Psoas muscle (tissue), 8 donors: ENCODE results near the gene EPB41L5. TPM values are rescaled to one million over a fixed set of nuclear protein-coding genes. Genes with fewer than 3 reads are reported as not detected.
"Not testable (repeated sequence)": the region's sequence is repeated elsewhere in the genome, so short reads cannot be mapped to it uniquely, and the experiment has no call there.

Experiments
- ATAC-seq, 4 donors: fragments of 200-7000 bp; cut with Tn5 transposase; one replicate each; pipeline ENCODE4 v1.9.1; 2020; ENCODE audit warnings: moderate library complexity in 3 of 4, mild to moderate bottlenecking in 2 of 4
- DNase-seq, 2 donors: peaks; one replicate each; pipeline ENCODE4 v3.0.0-alpha.2; 2020
- H3K27ac ChIP-seq: fragments of 200-600 bp; one replicate; pipeline ENCODE4 v1.8.0; 2022
- H3K27me3 ChIP-seq, 3 donors: fragments of 200-600 bp in 1 of 3; one replicate each; pipeline versions ENCODE4 v1.6.1 to v1.8.0; 2013 to 2022; ENCODE audit warnings: low read length in 2 of 3, mild to moderate bottlenecking in 2 of 3, moderate library complexity in 1 of 3; ENCODE audit not compliant: insufficient read depth in 3 of 3
- H3K36me3 ChIP-seq, 2 donors: fragments of 200-600 bp in 1 of 2; one replicate each; pipeline versions ENCODE4 v1.6.1 to v1.8.0; 2013 to 2022; ENCODE audit warnings: low read depth in 1 of 2, mild to moderate bottlenecking in 1 of 2, moderate library complexity in 1 of 2; ENCODE audit not compliant: insufficient read depth in 1 of 2
- H3K4me1 ChIP-seq: fragments of 200-600 bp; one replicate; pipeline ENCODE4 v1.8.0; 2022
- H3K4me3 ChIP-seq: fragments of 200-600 bp; one replicate; pipeline ENCODE4 v1.8.0; 2022; ENCODE audit warnings: mild to moderate bottlenecking
- H3K9me3 ChIP-seq: fragments of 200-600 bp; one replicate; pipeline ENCODE4 v1.8.0; 2022
- WGBS, 3 donors: extraction: QIAGEN DNeasy Blood & Tissue Kit; methylation state at CpG; one replicate each; pipeline versions ENCODE4 v1.1.6 to v1.1.7; 2013; 5-methylcytosine and 5-hydroxymethylcytosine counted together
- intact Hi-C, 2 donors: fragments of 100-400 bp; cut with DNase I; formaldehyde crosslinking; loops; one replicate each; pipeline versions ENCODE4 v1.11.0 to v1.14.2; 2022
- polyA plus RNA-seq, 3 donors: library from polyadenylated mRNA; stranded (reverse); fragments of 200-250 nt; gene quantifications; one replicate each; pipeline ENCODE4 v1.2.3, GENCODE V29; 2013
- total RNA-seq, 4 donors: library from RNA; stranded (reverse); fragmentation: NEBNext Ultra II Directional in 2 of 4; extraction: Animal tissue kit (Norgen Biotek cat#: 25700) in 2 of 4; gene quantifications; one replicate each; pipeline versions ENCODE4 v1.2.1 to v1.2.4, GENCODE V29; 2021 to 2023
- TF ChIP-seq, protein P1 (sequence below): fragments of 200-600 bp; IDR thresholded peaks from one replicate; pipeline ENCODE4 v1.8.0; 2022; ENCODE audit warnings: antibody characterized with exemption
- donor health status: healthy with polysubstance abuse.
- donor health status: DM: no; HTN: no; CAD: no; lungs with moderate emphysema.
- donor health status: Bipolar disorder and iron deficiency.
- donor health status: healthy.
- donor health status: DM: yes; HTN: yes; CAD: no.
- donor health status: DM: no; HTN: no; CAD: no.
- donor health status: DM: no; HTN: no; CAD: no.
- donor health status: DM: yes; HTN: yes; CAD: no.

The EPB41L5 gene
- total and polyA plus RNA-seq, 7 donors = 4.2 to 16.0 (median 12.5) TPM

DNA sequence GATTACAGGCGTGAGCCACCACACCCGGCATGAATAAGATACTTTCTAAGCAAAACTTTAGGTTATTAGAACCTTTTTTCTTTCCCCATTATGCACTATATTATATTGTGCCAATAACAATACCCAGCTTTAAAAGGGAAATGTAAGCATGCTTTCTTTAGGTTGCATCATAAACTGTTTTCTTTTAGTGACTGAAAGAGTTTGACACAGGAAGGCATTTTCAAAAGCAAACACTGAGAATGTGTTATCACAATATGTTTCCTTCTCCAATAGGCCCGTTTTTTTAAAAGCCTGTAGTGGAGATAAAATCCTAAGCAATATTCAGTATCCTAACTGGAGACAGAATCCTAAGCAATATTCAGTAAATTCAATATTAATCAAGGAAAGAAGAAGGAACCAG lies 16.7 kb upstream of the EPB41L5 start:
- Histone ChIP-seq H3K27ac (no peak overlapping the region), H3K9me3 (no peaks in the 10 kb centered on the region), H3K36me3 (no peaks in the 10 kb centered on the region), H3K27me3 (no peaks in the 10 kb centered on the region), H3K4me1 (no peaks in the 10 kb centered on the region), H3K4me3 (no peak overlapping the region)
- TF ChIP-seq, protein P1, sequence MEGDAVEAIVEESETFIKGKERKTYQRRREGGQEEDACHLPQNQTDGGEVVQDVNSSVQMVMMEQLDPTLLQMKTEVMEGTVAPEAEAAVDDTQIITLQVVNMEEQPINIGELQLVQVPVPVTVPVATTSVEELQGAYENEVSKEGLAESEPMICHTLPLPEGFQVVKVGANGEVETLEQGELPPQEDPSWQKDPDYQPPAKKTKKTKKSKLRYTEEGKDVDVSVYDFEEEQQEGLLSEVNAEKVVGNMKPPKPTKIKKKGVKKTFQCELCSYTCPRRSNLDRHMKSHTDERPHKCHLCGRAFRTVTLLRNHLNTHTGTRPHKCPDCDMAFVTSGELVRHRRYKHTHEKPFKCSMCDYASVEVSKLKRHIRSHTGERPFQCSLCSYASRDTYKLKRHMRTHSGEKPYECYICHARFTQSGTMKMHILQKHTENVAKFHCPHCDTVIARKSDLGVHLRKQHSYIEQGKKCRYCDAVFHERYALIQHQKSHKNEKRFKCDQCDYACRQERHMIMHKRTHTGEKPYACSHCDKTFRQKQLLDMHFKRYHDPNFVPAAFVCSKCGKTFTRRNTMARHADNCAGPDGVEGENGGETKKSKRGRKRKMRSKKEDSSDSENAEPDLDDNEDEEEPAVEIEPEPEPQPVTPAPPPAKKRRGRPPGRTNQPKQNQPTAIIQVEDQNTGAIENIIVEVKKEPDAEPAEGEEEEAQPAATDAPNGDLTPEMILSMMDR = no peak
- DNase-seq (no peak), ATAC-seq (no peak)
- intact Hi-C loops = no loop called here
- WGBS, 3 donors = 84 to 89% (median 87%) methylated on average over 3 of the region's 3 CpGs

DNA sequence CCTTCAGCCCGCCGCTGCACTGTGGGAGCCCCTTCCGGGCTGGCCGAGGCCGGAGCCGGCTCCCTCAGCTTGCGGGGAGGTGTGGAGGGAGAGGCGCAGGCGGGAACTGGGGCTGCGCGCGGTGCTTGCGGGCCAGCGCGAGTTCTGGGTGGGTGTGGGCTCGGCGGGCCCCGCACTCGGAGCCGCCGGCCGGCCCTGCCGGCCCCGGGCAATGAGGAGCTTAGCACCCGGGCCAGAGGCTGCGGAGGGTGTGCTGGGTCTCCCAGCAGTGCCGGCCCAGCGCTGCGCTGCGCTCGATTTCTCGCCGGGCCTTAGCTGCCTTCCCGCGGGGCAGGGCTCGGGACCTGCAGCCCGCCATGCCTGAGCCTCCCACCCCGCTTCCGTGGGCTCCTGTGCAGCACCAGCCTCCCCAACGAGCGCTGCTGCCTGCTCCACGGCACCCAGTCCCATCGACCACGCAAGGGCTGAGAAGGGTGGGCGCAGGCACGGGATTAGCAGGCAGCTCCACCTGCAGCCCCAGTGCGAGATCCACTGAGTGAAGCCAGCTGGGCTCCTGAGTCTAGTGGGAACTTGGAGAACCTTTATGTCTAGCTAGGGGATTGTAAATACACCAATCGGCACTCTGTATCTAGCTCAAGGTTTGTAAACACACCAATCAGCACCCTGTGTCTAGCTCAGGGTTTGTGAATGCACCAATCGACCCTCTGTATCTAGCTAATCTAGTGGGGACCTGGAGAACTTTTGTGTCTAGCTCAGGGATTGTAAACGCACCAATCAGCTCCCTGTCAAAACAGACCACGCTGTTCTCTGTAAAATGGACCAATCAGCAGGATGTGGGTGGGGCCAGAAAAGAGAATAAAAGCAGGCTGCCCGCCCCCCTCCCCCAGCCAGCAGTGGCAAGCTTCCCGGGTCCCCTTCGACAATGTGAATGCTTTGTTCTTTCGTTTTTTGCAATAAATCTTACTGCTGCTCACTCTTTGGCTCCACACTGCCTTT lies 15.7 kb upstream of the EPB41L5 start:
- intact Hi-C loops, H3K4me1 ChIP-seq, H3K36me3 ChIP-seq, H3K4me3 ChIP-seq, DNase-seq, H3K27ac ChIP-seq, H3K27me3 ChIP-seq, ATAC-seq, H3K9me3 ChIP-seq: not testable (repeated sequence)
- WGBS, 3 donors = 89 to 93% (median 92%) methylated on average over 37 to 55 of the region's 55 CpGs

DNA sequence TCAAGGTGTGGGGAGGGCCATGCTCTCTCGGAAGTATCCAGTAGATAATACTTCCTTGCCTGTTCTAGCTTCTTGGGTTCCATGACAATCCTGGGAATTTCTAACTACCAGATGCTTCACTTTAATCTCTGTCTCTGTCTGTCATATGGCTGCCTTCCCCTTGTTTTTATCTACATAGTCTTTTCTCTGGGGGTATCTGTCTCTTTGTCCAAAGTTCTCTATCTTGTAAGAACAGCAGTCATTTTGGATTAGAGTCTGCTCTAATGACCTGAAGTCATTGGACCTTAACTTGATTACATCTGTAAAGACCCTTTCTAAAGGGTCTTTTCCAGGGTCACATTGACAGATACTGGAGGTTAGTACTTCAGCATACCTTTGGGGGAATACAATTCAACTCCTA lies 11.4 kb upstream of the EPB41L5 start:
- H3K9me3 ChIP-seq = no peaks in the 10 kb centered on the region
- no peak overlapping the region for H3K4me3 ChIP-seq
- intact Hi-C loops = no loop called here
- ATAC-seq (no peak), DNase-seq (no peak)
- H3K4me1 ChIP-seq = no peaks in the 10 kb centered on the region
- H3K36me3 ChIP-seq = no peaks in the 10 kb centered on the region
- no peaks in the 10 kb centered on the region for H3K27me3 ChIP-seq
- 59 to 90% (median 80%) methylated on average over 1 of the region's 1 CpG for WGBS, 3 donors
- H3K27ac ChIP-seq = no peak overlapping the region
- TF ChIP-seq, protein P1 = no peak

DNA sequence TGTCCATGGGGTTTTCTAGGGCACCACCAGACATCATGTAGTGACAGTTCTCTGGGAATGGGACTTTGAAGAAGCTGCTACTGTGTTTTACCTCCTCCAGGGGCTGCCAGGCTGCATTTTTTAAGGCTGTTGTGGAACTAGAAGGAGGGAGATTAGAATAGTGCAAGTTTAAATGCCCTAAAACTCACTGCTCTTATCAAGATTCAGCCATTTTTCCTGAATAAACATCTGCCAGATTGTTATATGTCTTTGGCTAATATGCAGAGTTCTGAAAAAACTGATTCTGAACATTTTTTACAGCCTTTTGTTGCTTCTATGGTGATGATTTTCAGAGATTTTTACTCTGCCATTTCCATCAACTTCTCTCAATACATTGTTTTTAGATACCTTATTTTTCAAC lies 8.6 kb upstream of the EPB41L5 start:
- TF ChIP-seq, protein P1 = no peak
- DNase-seq = no peak
- intact Hi-C loops = no loop called here
- no peak overlapping the region for H3K27ac ChIP-seq
- no peaks in the 10 kb centered on the region for H3K9me3 ChIP-seq
- no peaks in the 10 kb centered on the region for H3K4me1 ChIP-seq
- no peak for ATAC-seq
- no peaks in the 10 kb centered on the region for H3K36me3 ChIP-seq
- no peaks in the 10 kb centered on the region for H3K27me3 ChIP-seq
- H3K4me3 ChIP-seq = no peak overlapping the region

DNA sequence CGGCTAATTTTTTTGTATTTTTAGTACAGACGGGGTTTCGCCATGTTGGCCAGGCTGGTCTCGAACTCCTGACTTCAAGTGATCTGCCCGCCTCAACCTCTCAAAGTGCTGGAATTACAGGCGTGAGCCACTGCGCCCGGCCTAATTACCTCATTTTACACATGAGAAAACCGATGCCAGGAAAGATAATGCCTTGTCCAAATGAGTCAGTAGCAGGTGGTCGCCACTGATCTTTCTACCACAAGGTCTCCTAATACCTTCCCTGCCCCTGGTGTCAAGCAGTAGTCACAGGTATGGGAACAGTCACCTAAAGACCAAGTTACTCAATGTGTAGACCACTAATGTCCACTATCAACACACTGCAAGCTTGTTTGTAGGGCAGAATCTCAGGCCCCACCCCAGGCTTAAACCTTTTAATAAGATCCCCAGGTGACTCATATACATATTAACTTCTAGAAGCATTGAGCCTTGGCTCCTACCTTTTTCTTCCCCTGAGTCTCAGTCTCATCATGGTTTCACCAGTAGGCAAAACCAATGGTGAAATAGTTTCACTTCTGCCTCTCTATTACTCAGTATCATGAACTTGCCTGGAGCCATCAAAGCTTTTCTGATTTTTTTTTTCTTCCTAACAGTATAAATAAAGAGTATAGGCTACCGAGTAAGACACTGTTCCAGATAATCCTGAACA lies 6.9 kb upstream of the EPB41L5 start:
- no peak for DNase-seq
- intact Hi-C loops = no loop called here
- Histone ChIP-seq H3K4me1 (no peaks in the 10 kb centered on the region), H3K27ac (no peak overlapping the region), H3K27me3 (no peaks in the 10 kb centered on the region), H3K4me3 (no peak overlapping the region), H3K36me3 (no peaks in the 10 kb centered on the region), H3K9me3 (no peaks in the 10 kb centered on the region)
- TF ChIP-seq, protein P1 = no peak
- ATAC-seq = no peak
- 90% methylated on average over 11 of the region's 11 CpGs for WGBS, 3 donors
